Measurements from ENCODE around the gene JARID2.

DNA sequence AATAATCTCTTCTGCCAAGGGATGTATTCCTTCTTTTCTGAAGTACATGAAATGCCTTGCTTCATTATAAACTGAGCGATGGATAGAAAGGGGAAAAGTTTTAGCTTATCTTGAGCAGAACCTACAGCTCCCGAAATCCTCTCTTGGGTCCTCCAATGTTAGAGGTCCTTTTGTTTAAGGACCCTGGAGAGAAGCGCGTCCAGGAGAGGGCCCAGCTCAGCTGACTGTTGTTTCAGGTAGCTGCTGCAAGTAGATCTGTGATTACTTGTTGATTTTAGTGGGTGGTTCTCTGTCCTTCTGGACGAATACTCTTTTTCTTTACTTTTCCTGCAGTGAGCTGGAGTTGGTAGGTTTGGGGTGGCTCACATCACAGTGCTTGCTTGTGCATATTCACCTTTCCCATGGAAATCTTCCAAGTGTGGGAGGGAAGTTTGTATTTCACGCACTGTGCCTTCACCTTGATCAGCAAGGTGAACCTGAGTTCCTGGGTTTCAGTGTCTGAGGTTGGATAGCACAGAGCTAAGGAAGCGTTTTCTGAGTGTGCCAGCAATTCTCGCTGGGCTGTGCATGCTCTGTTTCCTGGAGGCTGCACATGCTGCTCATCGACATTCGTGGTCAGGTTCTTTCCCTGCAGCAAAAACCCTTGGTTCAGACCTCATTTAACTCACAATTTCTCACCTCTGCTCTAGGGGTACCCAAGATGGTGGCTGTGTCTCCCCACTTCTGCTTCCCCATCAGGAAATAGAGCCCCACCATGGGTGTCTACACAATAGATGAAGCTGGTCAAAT lies 176.3 kb downstream of the JARID2 start:
- TF ChIP-seq, protein P1, sequence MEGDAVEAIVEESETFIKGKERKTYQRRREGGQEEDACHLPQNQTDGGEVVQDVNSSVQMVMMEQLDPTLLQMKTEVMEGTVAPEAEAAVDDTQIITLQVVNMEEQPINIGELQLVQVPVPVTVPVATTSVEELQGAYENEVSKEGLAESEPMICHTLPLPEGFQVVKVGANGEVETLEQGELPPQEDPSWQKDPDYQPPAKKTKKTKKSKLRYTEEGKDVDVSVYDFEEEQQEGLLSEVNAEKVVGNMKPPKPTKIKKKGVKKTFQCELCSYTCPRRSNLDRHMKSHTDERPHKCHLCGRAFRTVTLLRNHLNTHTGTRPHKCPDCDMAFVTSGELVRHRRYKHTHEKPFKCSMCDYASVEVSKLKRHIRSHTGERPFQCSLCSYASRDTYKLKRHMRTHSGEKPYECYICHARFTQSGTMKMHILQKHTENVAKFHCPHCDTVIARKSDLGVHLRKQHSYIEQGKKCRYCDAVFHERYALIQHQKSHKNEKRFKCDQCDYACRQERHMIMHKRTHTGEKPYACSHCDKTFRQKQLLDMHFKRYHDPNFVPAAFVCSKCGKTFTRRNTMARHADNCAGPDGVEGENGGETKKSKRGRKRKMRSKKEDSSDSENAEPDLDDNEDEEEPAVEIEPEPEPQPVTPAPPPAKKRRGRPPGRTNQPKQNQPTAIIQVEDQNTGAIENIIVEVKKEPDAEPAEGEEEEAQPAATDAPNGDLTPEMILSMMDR (IDR thresholded peaks at IDR 0.05), result no peak
- no peak for TF ChIP-seq POLR2A (IDR thresholded peaks at IDR 0.05)
- no peak for TF ChIP-seq EP300 (IDR thresholded peaks at IDR 0.05)

Measured in sigmoid colon (tissue), 4 donors.